Heart right ventricle (tissue), 16 donors: ENCODE data around the gene JAM3. TPM values are rescaled to one million over a fixed set of nuclear protein-coding genes. Genes with fewer than 3 reads are reported as not detected.

Experiments used
- ATAC-seq, 8 donors: fragments of 200-7000 bp; cut with Tn5 transposase; one replicate each; pipeline ENCODE4 v1.9.1; 2020; ENCODE audit warnings: mild to moderate bottlenecking in 8 of 8, moderate library complexity in 8 of 8, moderate number of reproducible peaks in 1 of 8
- DNase-seq, 2 donors: peaks; one replicate each; pipeline ENCODE4 v3.0.0-alpha.2; 2020
- H3K27ac ChIP-seq, 10 donors: fragments of 200-600 bp; sonication (generic) in 2 of 10; one replicate each; pipeline versions ENCODE4 v1.5.0 to v1.8.0; 2020 to 2022; ENCODE audit warnings: mild to moderate bottlenecking in 3 of 10
- H3K27me3 ChIP-seq, 7 donors: fragments of 200-600 bp; one replicate each; pipeline ENCODE4 v1.8.0; 2021 to 2022; ENCODE audit warnings: mild to moderate bottlenecking in 2 of 7
- H3K36me3 ChIP-seq, 9 donors: fragments of 200-600 bp; sonication (generic) in 1 of 9; one replicate each; pipeline versions ENCODE4 v1.5.0 to v1.8.0; 2020 to 2022; ENCODE audit warnings: mild to moderate bottlenecking in 2 of 9
- H3K4me1 ChIP-seq, 9 donors: fragments of 200-600 bp; sonication (generic) in 1 of 9; one replicate each; pipeline versions ENCODE4 v1.5.0 to v1.8.0; 2020 to 2022; ENCODE audit warnings: mild to moderate bottlenecking in 4 of 9
- H3K4me3 ChIP-seq, 10 donors: fragments of 200-600 bp; sonication (generic) in 2 of 10; one replicate each; pipeline versions ENCODE4 v1.5.0 to v1.8.0; 2020 to 2022; ENCODE audit warnings: mild to moderate bottlenecking in 7 of 10, moderate library complexity in 2 of 10
- H3K9me3 ChIP-seq, 11 donors: fragments of 200-600 bp in 10 of 11; sonication (generic) in 2 of 11; one replicate each; pipeline versions ENCODE4 v1.5.0 to v1.8.0; 2013 to 2022; ENCODE audit warnings: mild to moderate bottlenecking in 2 of 11, control low read depth in 1 of 11, moderate library complexity in 1 of 11
- WGBS, 2 donors: extraction: QIAGEN DNeasy Blood & Tissue Kit; methylation state at CpG; one replicate each; pipeline ENCODE4 v1.1.7; 2013; ENCODE audit warnings: inconsistent platforms in 1 of 2; 5-methylcytosine and 5-hydroxymethylcytosine counted together
- intact Hi-C, 10 donors: fragments of 100-400 bp; cut with DNase I; formaldehyde crosslinking; loops; one replicate each; pipeline versions ENCODE4 v1.11.1 to v1.14.2; 2022
- polyA plus RNA-seq, 2 donors: library from polyadenylated mRNA; stranded (reverse); fragments of 200-250 nt; gene quantifications; one replicate each; pipeline ENCODE4 v1.2.3, GENCODE V29; 2013
- total RNA-seq, 10 donors: library from RNA; stranded (reverse); fragmentation: NEBNext Ultra II Directional in 3 of 10; extraction: Animal tissue kit (Norgen Biotek cat#: 25700) in 3 of 10; gene quantifications; one replicate each; pipeline versions ENCODE4 v1.2.1 to v1.2.4, GENCODE V29; 2021 to 2023
- TF ChIP-seq, protein P1 (sequence below), 9 donors: fragments of 200-600 bp; sonication (generic) in 2 of 9; IDR thresholded peaks; one replicate each; pipeline versions ENCODE4 v1.5.0 to v1.8.0; 2021 to 2022; ENCODE audit warnings: antibody characterized with exemption in 9 of 9, mild to moderate bottlenecking in 5 of 9, moderate library complexity in 1 of 9
- donor health status: Arrhythmogenic right ventricular cardiomyopathy.
- donor health status: ischemic (EF 13 %, LVEDD 7.1; RV severe dilation, severe dysfunction).
- donor health status: healthy with polysubstance abuse.
- donor health status: DM: no; HTN: yes; CAD: no.
- donor health status: DM: no; HTN: no; CAD: no.
- donor health status: ischemic (EF 25% LVEDD 6.9; RV normal size, moderate dysfunction).
- donor health status: ischemic (EF 25% LVEDD 5.7; RV mildly dilated, moderate dysfunction).
- donor health status: healthy.
- donor health status: DM: yes; HTN: yes; CAD: no.
- donor health status: Ischemic cardiomyopathy.
- donor health status: ischemic (EF 35%, LVEDD 5.7; RV mildly dilated, moderate dysfunction).
- donor health status: nonischemic (EF 11% LVEDD 7.7; RV severe dilation, severe dysfunction).
- donor health status: DM: yes; HTN: yes; CAD: no.
- donor health status: PGD.
- donor health status: ischemic (EF 29% LVEDD 5.4; RV normal size, mild dysfunction).
- donor health status: nonischemic (EF 23%, LVEDD 6.1; RV moderate dilation, normal function).

The JAM3 gene
- total and polyA plus RNA-seq, 12 donors: 12.7 to 55.4 (median 29.0) TPM

DNA sequence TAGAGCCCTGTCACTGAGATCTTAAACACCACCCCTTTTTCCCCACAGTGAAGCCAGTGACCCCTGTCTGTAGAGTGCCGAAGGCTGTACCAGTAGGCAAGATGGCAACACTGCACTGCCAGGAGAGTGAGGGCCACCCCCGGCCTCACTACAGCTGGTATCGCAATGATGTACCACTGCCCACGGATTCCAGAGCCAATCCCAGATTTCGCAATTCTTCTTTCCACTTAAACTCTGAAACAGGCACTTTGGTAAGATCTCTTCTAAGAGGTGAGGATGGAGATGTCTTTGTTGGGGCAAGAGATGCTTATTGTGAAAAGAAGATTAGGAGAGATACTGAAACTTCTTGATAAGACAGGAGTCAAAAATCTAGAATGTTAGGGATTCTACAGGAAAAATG, 75.9 kb downstream of the JAM3 start:
- Histone ChIP-seq H3K36me3 (peaks cover 0 to 79% (median 10%) of the 10 kb centered on the region in 9 donors), H3K27me3 (no peaks in the 10 kb centered on the region), H3K9me3 (no peaks in the 10 kb centered on the region), H3K4me3 (no peak overlapping the region), H3K27ac (no peak overlapping the region), H3K4me1 (peaks cover 0 to 9% (median 4%) of the 10 kb centered on the region in 9 donors)
- DNase-seq: no peak
- WGBS, 2 donors: 91 to 92% methylated on average over 5 of the region's 5 CpGs
- TF ChIP-seq, protein P1, sequence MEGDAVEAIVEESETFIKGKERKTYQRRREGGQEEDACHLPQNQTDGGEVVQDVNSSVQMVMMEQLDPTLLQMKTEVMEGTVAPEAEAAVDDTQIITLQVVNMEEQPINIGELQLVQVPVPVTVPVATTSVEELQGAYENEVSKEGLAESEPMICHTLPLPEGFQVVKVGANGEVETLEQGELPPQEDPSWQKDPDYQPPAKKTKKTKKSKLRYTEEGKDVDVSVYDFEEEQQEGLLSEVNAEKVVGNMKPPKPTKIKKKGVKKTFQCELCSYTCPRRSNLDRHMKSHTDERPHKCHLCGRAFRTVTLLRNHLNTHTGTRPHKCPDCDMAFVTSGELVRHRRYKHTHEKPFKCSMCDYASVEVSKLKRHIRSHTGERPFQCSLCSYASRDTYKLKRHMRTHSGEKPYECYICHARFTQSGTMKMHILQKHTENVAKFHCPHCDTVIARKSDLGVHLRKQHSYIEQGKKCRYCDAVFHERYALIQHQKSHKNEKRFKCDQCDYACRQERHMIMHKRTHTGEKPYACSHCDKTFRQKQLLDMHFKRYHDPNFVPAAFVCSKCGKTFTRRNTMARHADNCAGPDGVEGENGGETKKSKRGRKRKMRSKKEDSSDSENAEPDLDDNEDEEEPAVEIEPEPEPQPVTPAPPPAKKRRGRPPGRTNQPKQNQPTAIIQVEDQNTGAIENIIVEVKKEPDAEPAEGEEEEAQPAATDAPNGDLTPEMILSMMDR (IDR thresholded peaks at IDR 0.05): no peak
- ATAC-seq: no peak
- intact Hi-C loops: loop anchor here in 7 of 10 donors (5.0 to 10.0 kb wide), 3 partner anchors 92 to 220 kb away; no protein-coding TSS in a partner anchor

DNA sequence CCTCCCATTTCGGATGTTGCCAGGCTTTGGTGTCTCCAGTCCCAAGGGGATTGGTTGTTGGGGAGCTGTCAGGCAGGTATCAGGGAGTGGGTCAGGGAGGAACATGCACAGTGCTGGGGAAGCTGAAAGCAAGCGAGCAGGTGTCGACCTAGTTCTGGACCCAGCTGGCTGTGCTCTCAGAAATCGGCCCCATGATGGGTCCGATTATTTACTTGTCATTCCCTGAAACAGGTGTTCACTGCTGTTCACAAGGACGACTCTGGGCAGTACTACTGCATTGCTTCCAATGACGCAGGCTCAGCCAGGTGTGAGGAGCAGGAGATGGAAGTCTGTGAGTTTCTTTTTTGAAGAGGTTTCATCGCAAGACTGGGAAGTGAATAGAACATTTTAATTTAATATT, 76.8 kb downstream of the JAM3 start:
- intact Hi-C loops: loop anchor here in 3 of 10 donors (5.0 to 10.0 kb wide), 2 partner anchors 218 to 221 kb away; no protein-coding TSS in a partner anchor

DNA sequence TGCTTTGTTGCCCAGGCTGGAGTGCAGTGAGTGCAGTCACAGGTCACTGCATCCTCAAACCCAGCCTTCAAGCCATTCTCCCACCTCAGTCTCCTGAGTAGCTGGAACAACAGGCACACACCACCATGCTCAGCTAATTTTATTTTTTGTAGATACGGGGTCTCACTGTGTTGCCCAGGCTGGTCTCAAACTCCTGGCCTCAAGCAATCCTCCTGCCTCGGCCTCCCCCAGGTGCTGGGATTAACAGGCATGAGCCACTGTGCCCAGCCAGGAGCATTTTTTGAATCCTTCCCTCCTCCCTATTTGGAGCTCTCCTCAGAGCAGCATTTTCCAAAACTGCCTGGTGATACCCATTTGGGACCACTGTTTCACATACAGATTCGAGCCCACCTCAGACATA, 77.7 kb downstream of the JAM3 start:
- ATAC-seq (no peak), DNase-seq (no peak)
- intact Hi-C loops: loop anchor here in 3 of 10 donors (5.0 to 10.0 kb wide), 2 partner anchors 219 to 222 kb away; no protein-coding TSS in a partner anchor
- no peak overlapping the region for H3K4me3 ChIP-seq
- H3K9me3 ChIP-seq: no peaks in the 10 kb centered on the region
- WGBS, 2 donors: 95 to 99% methylated on average over 3 of the region's 3 CpGs
- peaks cover 0 to 6% (median 0%) of the 10 kb centered on the region in 9 donors for H3K4me1 ChIP-seq
- H3K36me3 ChIP-seq: peaks cover 0 to 82% (median 22%) of the 10 kb centered on the region in 9 donors
- no peaks in the 10 kb centered on the region for H3K27me3 ChIP-seq
- no peak overlapping the region for H3K27ac ChIP-seq
- TF ChIP-seq, protein P1 (IDR thresholded peaks at IDR 0.05): no peak

More for the DNA sequence above, 76.8 kb downstream of the JAM3 start:
- no peak overlapping the region for H3K4me3 ChIP-seq
- no peak overlapping the region for H3K27ac ChIP-seq
- no peak for DNase-seq
- peaks cover 0 to 82% (median 17%) of the 10 kb centered on the region in 9 donors for H3K36me3 ChIP-seq
- ATAC-seq: no peak
- TF ChIP-seq, protein P1 (IDR thresholded peaks at IDR 0.05): no peak
- no peaks in the 10 kb centered on the region for H3K9me3 ChIP-seq
- WGBS, 2 donors: 93 to 94% methylated on average over 8 of the region's 8 CpGs
- no peaks in the 10 kb centered on the region for H3K27me3 ChIP-seq
- peaks cover 0 to 6% (median 0%) of the 10 kb centered on the region in 9 donors for H3K4me1 ChIP-seq

DNA sequence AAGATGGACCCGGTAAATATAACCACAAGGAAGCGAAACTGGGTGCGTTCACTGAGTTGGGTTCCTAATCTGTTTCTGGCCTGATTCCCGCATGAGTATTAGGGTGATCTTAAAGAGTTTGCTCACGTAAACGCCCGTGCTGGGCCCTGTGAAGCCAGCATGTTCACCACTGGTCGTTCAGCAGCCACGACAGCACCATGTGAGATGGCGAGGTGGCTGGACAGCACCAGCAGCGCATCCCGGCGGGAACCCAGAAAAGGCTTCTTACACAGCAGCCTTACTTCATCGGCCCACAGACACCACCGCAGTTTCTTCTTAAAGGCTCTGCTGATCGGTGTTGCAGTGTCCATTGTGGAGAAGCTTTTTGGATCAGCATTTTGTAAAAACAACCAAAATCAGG, 80.5 kb downstream of the JAM3 start:
- TF ChIP-seq, protein P1 (IDR thresholded peaks at IDR 0.05): no peak
- Histone ChIP-seq H3K9me3 (no peaks in the 10 kb centered on the region), H3K27ac (no peak overlapping the region), H3K4me1 (peaks cover 0 to under 1% (median 0%) of the 10 kb centered on the region in 9 donors), H3K36me3 (peaks cover 0 to 98% (median 33%) of the 10 kb centered on the region in 9 donors), H3K4me3 (no peak overlapping the region), H3K27me3 (no peaks in the 10 kb centered on the region)
- 92 to 94% methylated on average over 16 of the region's 16 CpGs for WGBS, 2 donors
- no peak for DNase-seq
- intact Hi-C loops: loop anchor here in 3 of 10 donors (5.0 to 10.0 kb wide), 2 partner anchors 222 to 225 kb away; no protein-coding TSS in a partner anchor
- peak in 1 of 8 donors; percentile 37 for ATAC-seq
